HepG2 (cell line): ENCODE results near the gene HLA-DMB. TPM values are rescaled to one million over a fixed set of nuclear protein-coding genes. Genes with fewer than 3 reads are reported as not detected.

Experiments
- ATAC-seq: fragments of 200-7000 bp; cut with Tn5 transposase; 3 replicates; pipeline ENCODE4 v1.9.1; 2020; ENCODE audit warnings: mild to moderate bottlenecking, moderate library complexity
- BruUV-seq: library from RNA; stranded (reverse); fragments of 400-500 nt; replicated peaks from 2 replicates; lab custom pipeline; 2021; lab: Mats Ljungman, UMichigan
- CTCF ChIA-PET: fragments of 300-600 bp; formaldehyde crosslinking; extraction: SDS; loops from one replicate; lab custom pipeline; 2021; ENCODE audit warnings: low total read pairs, inconsistent platforms, low intra/inter-chr PET ratio; lab: Yijun Ruan, JAX
- POLR2A ChIA-PET: fragments of 350-600 bp; sonication (Branson Sonifier 250); formaldehyde crosslinking; loops from one replicate; lab custom pipeline; 2020; ENCODE audit warnings: antibody characterized with exemption, inconsistent platforms; lab: Yijun Ruan, JAX
- DNase-seq: peaks from one replicate; pipeline ENCODE4 v3.0.0-alpha.2; 2015; ENCODE audit warnings: low spot score
- FAIRE-seq: peaks from 3 replicates; lab custom pipeline; 2011; peaks lifted over from hg19 to GRCh38; lab: Jason Lieb, UNC
- H2AFZ ChIP-seq: one replicate; pipeline ENCODE4 v1.6.1; 2011; ENCODE audit warnings: low read length, inconsistent platforms
- H3K27ac ChIP-seq: fragments of 300-600 bp; 3 replicates; pipeline ENCODE4 v1.8.0; 2011; ENCODE audit warnings: mixed run types, mild to moderate bottlenecking, mixed read lengths, low read length, inconsistent platforms; ENCODE audit not compliant: insufficient read depth; ENCODE audit errors: extremely low read length
- H3K27me3 ChIP-seq, 2 experiments: fragments of 200-600 bp in 1 of 2; 2 replicates in 1 of 2; 3 replicates in 1 of 2; pipeline versions ENCODE4 v1.6.0 to v1.8.0; 2011; ENCODE audit warnings: low read length in 2 of 2, mild to moderate bottlenecking in 2 of 2, moderate library complexity in 2 of 2, inconsistent platforms in 1 of 2; ENCODE audit not compliant: insufficient read depth in 2 of 2, control insufficient read depth in 1 of 2
- H3K36me3 ChIP-seq, 2 experiments: fragments of 200-600 bp in 1 of 2; replicated peaks in 1 of 2; 2 replicates in 1 of 2; 3 replicates in 1 of 2; pipeline versions ENCODE4 v1.5.1 to v1.8.0; 2011; ENCODE audit warnings: low read length in 2 of 2, inconsistent platforms in 1 of 2; ENCODE audit not compliant: insufficient read depth in 2 of 2, control insufficient read depth in 1 of 2
- H3K4me1 ChIP-seq: 2 replicates; pipeline ENCODE4 v1.5.1; 2012; ENCODE audit warnings: low read length, inconsistent platforms; ENCODE audit not compliant: insufficient read depth
- H3K4me2 ChIP-seq: 2 replicates; pipeline ENCODE4 v1.6.0; 2011; ENCODE audit warnings: low read depth, low read length, inconsistent platforms
- H3K4me3 ChIP-seq, 3 experiments: fragments of 200-600 bp in 1 of 3; sonication (generic), shearing (Covaris generic) in 1 of 3; replicated peaks in 1 of 3; 2 replicates each; pipeline ENCODE4 v1.5.1; 2011 to 2016; ENCODE audit warnings: low read length in 3 of 3, inconsistent platforms in 2 of 3, low read depth in 2 of 3, mild to moderate bottlenecking in 2 of 3, control low read depth in 1 of 3, mixed read lengths in 1 of 3; ENCODE audit not compliant: insufficient read depth in 1 of 3
- H3K79me2 ChIP-seq: one replicate; pipeline ENCODE4 v1.6.1; 2011; ENCODE audit warnings: low read length, inconsistent platforms; ENCODE audit not compliant: insufficient read depth
- H3K9ac ChIP-seq: 2 replicates; pipeline ENCODE4 v1.6.0; 2011; ENCODE audit warnings: mild to moderate bottlenecking, low read depth, low read length, inconsistent platforms; ENCODE audit not compliant: insufficient read depth
- H3K9me3 ChIP-seq: 2 replicates; pipeline ENCODE4 v1.5.1; 2012; ENCODE audit warnings: mild to moderate bottlenecking, low read length
- H4K20me1 ChIP-seq: 2 replicates; pipeline ENCODE4 v1.6.0; 2011; ENCODE audit warnings: inconsistent platforms, mild to moderate bottlenecking, low read length, moderate library complexity; ENCODE audit not compliant: insufficient read depth
- AGO2 ChIP-seq: fragments of 200-400 bp; formaldehyde crosslinking; optimal IDR thresholded peaks from 2 replicates; pipeline ENCODE3; 2017; ENCODE audit warnings: mild to moderate bottlenecking, low read depth, low read length, moderate library complexity
- AHR ChIP-seq: IDR thresholded peaks from 2 replicates; pipeline ENCODE4 v1.6.1; 2018; ENCODE audit warnings: missing genetic modification reagents, missing compliant biosample characterization
- ELF1 ChIP-seq: sonication (generic); formaldehyde crosslinking; IDR thresholded peaks from 2 replicates; pipeline ENCODE4 v1.4.0; 2020; ENCODE audit warnings: missing genetic modification reagents
- FOXA3 ChIP-seq: IDR thresholded peaks from 2 replicates; pipeline ENCODE4 v1.6.1; 2016; ENCODE audit warnings: missing genetic modification reagents, missing compliant biosample characterization
- FOXJ3 ChIP-seq: sonication (generic); formaldehyde crosslinking; IDR thresholded peaks from 2 replicates; pipeline ENCODE4 v1.4.0; 2020; ENCODE audit warnings: missing genetic modification reagents, mild to moderate bottlenecking, borderline replicate concordance
- HDAC1 ChIP-seq: sonication (generic); formaldehyde crosslinking; IDR thresholded peaks from 2 replicates; pipeline ENCODE4 v1.5.1; 2020; ENCODE audit warnings: mild to moderate bottlenecking, missing genetic modification reagents
- MEF2D ChIP-seq: sonication (generic); formaldehyde crosslinking; IDR thresholded peaks from 2 replicates; pipeline ENCODE4 v1.5.1; 2020; ENCODE audit warnings: mild to moderate bottlenecking, missing genetic modification reagents
- MYNN ChIP-seq: sonication (generic); formaldehyde crosslinking; IDR thresholded peaks from 2 replicates; pipeline ENCODE4 v1.4.0; 2020; ENCODE audit warnings: mild to moderate bottlenecking, low read depth, missing genetic modification reagents
- PAX8 ChIP-seq: sonication (generic); formaldehyde crosslinking; IDR thresholded peaks from 2 replicates; pipeline ENCODE4 v1.8.0; 2022; ENCODE audit warnings: mild to moderate bottlenecking, missing genetic modification reagents, borderline replicate concordance
- PRPF4 ChIP-seq: fragments of 200-400 bp; formaldehyde crosslinking; IDR thresholded peaks from 2 replicates; pipeline ENCODE4 v1.6.1; 2016; ENCODE audit warnings: low read length, low read depth; ENCODE audit not compliant: poor library complexity, severe bottlenecking
- RBM22 ChIP-seq: fragments of 200-400 bp; formaldehyde crosslinking; optimal IDR thresholded peaks from 2 replicates; pipeline ENCODE3; 2017; ENCODE audit warnings: mild to moderate bottlenecking, low read length, moderate library complexity
- RELA ChIP-seq: sonication (generic); formaldehyde crosslinking; IDR thresholded peaks from 2 replicates; pipeline ENCODE4 v1.4.0; 2020; ENCODE audit warnings: missing genetic modification reagents
- SAP130 ChIP-seq: IDR thresholded peaks from 2 replicates; pipeline ENCODE4 v1.6.1; 2016; ENCODE audit warnings: low read depth
- TCF7L2 ChIP-seq: IDR thresholded peaks from 2 replicates; pipeline ENCODE4 v1.6.1; 2011; ENCODE audit warnings: mild to moderate bottlenecking, low read depth, low read length, moderate library complexity
- ZBTB42 ChIP-seq: sonication (generic); formaldehyde crosslinking; IDR thresholded peaks from 2 replicates; pipeline ENCODE4 v1.5.0; 2020; ENCODE audit warnings: mild to moderate bottlenecking, missing genetic modification reagents
- ZIK1 ChIP-seq: sonication (generic); formaldehyde crosslinking; IDR thresholded peaks from 2 replicates; pipeline ENCODE4 v1.5.0; 2020; ENCODE audit warnings: mild to moderate bottlenecking, low read depth, missing genetic modification reagents, borderline replicate concordance
- ZKSCAN1 ChIP-seq: fragments of 150-350 bp; IDR thresholded peaks from 2 replicates; pipeline ENCODE4 v1.6.1; 2014; ENCODE audit warnings: low read length
- ZNF274 ChIP-seq: sonication (generic); formaldehyde crosslinking; IDR thresholded peaks from 2 replicates; pipeline ENCODE4 v1.5.1; 2020; ENCODE audit warnings: mild to moderate bottlenecking, missing genetic modification reagents
- ZNF329 ChIP-seq: sonication (generic); formaldehyde crosslinking; IDR thresholded peaks from 2 replicates; pipeline ENCODE4 v1.9.0; 2021; ENCODE audit warnings: low read depth, mild to moderate bottlenecking, missing genetic modification reagents
- ZNF720 ChIP-seq: sonication (generic); formaldehyde crosslinking; IDR thresholded peaks from 2 replicates; pipeline ENCODE4 v1.4.0; 2020; ENCODE audit warnings: missing genetic modification reagents
- WGBS: methylation state at CpG from one replicate; pipeline ENCODE4 v1.1.6; 2017; ENCODE audit warnings: low lambda C conversion rate; 5-methylcytosine and 5-hydroxymethylcytosine counted together
- in situ Hi-C: cut with HindIII; loops from 2 replicates; pipeline ENCODE4 v1.10.0; 2017; ENCODE audit warnings: low pct_unique_long_range_greater_than_20kb; ENCODE audit not compliant: extremely low pct_ligation_motif_present
- intact Hi-C: fragments of 100-400 bp; cut with micrococcal nuclease; formaldehyde crosslinking; loops from one replicate; pipeline ENCODE4 v1.10.0; 2022; ENCODE audit not compliant: unreplicated experiment
- polyA plus RNA-seq, 8 experiments: library from polyadenylated mRNA; depleted of rRNA in 3 of 8; stranded (reverse) in 7 of 8; unstranded in 1 of 8; fragments of >200 nt; fragmentation: Illumina TruSeq in 4 of 8; extraction: Trizol in 4 of 8; gene quantifications; 2 replicates each; pipeline versions ENCODE4 v1.2.1 to v1.2.3, GENCODE V29; 2011 to 2016; ENCODE audit warnings: low read depth in 4 of 8, missing spikeins in 1 of 8, mixed read lengths in 1 of 8; ENCODE audit not compliant: insufficient read depth in 1 of 8
- total RNA-seq, 5 experiments: library from RNA; depleted of rRNA; stranded (reverse); fragments of >200 nt; fragmentation: Illumina TruSeq; extraction: Trizol; gene quantifications; 2 replicates each; pipeline ENCODE4 v1.2.3, GENCODE V29; 2016; ENCODE audit warnings: low read depth in 1 of 5
- TF ChIP-seq, protein P1 (sequence below): sonication (generic); formaldehyde crosslinking; IDR thresholded peaks from 2 replicates; pipeline ENCODE4 v1.4.0; 2020; ENCODE audit warnings: missing genetic modification reagents, low read depth, mild to moderate bottlenecking, borderline replicate concordance
- TF ChIP-seq, protein P2 (sequence below), 2 experiments: sonication (generic) in 1 of 2; formaldehyde crosslinking in 1 of 2; IDR thresholded peaks; 2 replicates each; pipeline versions ENCODE4 v1.5.1 to v1.6.1; 2011 to 2020; ENCODE audit warnings: borderline replicate concordance in 1 of 2, low read depth in 1 of 2, low read length in 1 of 2, mild to moderate bottlenecking in 1 of 2, missing genetic modification reagents in 1 of 2, moderate library complexity in 1 of 2
- TF ChIP-seq, protein P3 (sequence below): sonication (generic); formaldehyde crosslinking; IDR thresholded peaks from 2 replicates; pipeline ENCODE4 v1.8.1; 2023; ENCODE audit warnings: mild to moderate bottlenecking, missing genetic modification reagents, borderline replicate concordance

The HLA-DMB gene
- total and polyA plus RNA-seq, 2 of the 13 experiments (the other 11 are each of a cell fraction or from before 2014, with no cell fraction given): not detected

DNA sequence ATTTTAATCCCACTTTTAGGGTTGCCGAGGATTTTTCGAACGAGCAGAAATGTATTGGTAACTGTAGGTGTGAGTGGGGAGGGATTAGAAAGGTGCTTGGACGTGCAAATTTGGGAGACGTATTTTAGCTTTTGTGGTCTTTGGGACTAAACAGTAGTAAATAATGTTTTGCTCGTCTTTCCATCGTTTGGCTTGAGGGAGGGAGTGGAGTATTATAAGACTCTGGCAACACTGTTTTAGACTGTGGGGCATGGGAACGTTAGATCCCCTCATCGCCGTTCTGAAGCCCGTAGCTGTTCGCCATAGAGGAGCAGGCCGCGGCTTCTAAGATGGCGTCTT, 30.4 kb upstream of the HLA-DMB start:
- CTCF ChIA-PET: no interaction called here
- peak overlapping the region; percentile 91 for H3K4me2 ChIP-seq
- DNase-seq (no peak), ATAC-seq (no peak), FAIRE-seq (peak; percentile 4)
- peak overlapping the region; percentile 100 for H3K9ac ChIP-seq
- H3K4me1 ChIP-seq: peaks cover 47% of the 10 kb centered on the region
- BruUV-seq: no TSS peak
- peak overlapping the region; percentile 75 to 96 (median 78) for H3K4me3 ChIP-seq
- H3K36me3 ChIP-seq: peaks cover 18 to 39% of the 10 kb centered on the region in 2 experiments
- H3K27me3 ChIP-seq: peaks cover 0 to 4% of the 10 kb centered on the region in 2 experiments; a peak in 1 of 5 replicates
- in situ Hi-C loops: loop anchor here (5.0 to 25.0 kb wide), 2 partner anchors 779 to 1059 kb away; partner anchors contain the start of genes GPSM3, PBX2 and ZBTB12
- H4K20me1 ChIP-seq: peaks cover 42% of the 10 kb centered on the region
- intact Hi-C loops: loop anchor here (5.0 kb wide), 1 partner anchor 226 kb away; no protein-coding TSS in a partner anchor
- POLR2A ChIA-PET: interaction anchor here (0.6 to 10.5 kb wide), 55 partner anchors 8 to 1429 kb away, joined by 3 to 305 read pairs (median 5); partner anchors contain the start of genes ABHD16A, AGPAT1, ATF6B and B3GALT4
- peaks cover 81% of the 10 kb centered on the region for H3K79me2 ChIP-seq
- WGBS: 45% methylated on average over 15 of the region's 15 CpGs
- no peak overlapping the region for H2AFZ ChIP-seq
- H3K27ac ChIP-seq: peak overlapping the region; percentile 99
- no peaks in the 10 kb centered on the region for H3K9me3 ChIP-seq
- no peak for TF ChIP-seq RELA (CRISPR knock-in tag)
- TF ChIP-seq ZNF720 (CRISPR knock-in tag): no peak
- TF ChIP-seq ZBTB42: 0 out of 2 replicates have a peak, but pooled peaks have one; percentile 24
- 0 out of 2 replicates have a peak, but pooled peaks have one; percentile 51 for TF ChIP-seq PAX8
- no peak for TF ChIP-seq SAP130 (CRISPR knock-in tag)
- peak; percentile 92 for TF ChIP-seq RBM22
- TF ChIP-seq ZNF274 (CRISPR knock-in tag): no peak
- no peak; the same call in 1 of the 2 replicates for TF ChIP-seq ELF1 (CRISPR knock-in tag)
- no peak for TF ChIP-seq ZKSCAN1
- TF ChIP-seq, protein P1, sequence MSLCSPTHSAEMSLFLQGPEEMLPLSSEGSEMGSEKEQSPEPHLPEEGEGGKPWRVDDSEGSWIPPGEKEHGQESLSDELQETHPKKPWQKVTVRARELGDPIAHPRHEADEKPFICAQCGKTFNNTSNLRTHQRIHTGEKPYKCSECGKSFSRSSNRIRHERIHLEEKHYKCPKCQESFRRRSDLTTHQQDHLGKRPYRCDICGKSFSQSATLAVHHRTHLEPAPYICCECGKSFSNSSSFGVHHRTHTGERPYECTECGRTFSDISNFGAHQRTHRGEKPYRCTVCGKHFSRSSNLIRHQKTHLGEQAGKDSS (CRISPR knock-in tag): no peak; the same call in 1 of the 2 replicates
- TF ChIP-seq, protein P2, sequence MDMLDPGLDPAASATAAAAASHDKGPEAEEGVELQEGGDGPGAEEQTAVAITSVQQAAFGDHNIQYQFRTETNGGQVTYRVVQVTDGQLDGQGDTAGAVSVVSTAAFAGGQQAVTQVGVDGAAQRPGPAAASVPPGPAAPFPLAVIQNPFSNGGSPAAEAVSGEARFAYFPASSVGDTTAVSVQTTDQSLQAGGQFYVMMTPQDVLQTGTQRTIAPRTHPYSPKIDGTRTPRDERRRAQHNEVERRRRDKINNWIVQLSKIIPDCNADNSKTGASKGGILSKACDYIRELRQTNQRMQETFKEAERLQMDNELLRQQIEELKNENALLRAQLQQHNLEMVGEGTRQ (IDR thresholded peaks at IDR 0.05; ENCODE audit: low read depth, low read length): no peak
- TF ChIP-seq, protein P2 (CRISPR knock-in tag; IDR thresholded peaks at IDR 0.05; ENCODE audit: borderline replicate concordance): peak; percentile 47; the same call in 1 of the 2 replicates
- TF ChIP-seq ZIK1 (CRISPR knock-in tag): peak; percentile 3; the same call in 1 of the 2 replicates
- TF ChIP-seq ZNF329 (CRISPR knock-in tag): 0 out of 2 replicates have a peak, but pooled peaks have one; percentile 16
- no peak for TF ChIP-seq FOXA3 (CRISPR knock-in tag)
- peak; percentile 99 for TF ChIP-seq PRPF4
- no peak for TF ChIP-seq AGO2
- TF ChIP-seq MYNN (CRISPR knock-in tag): no peak
- no peak for TF ChIP-seq AHR
- peak; percentile 62; the same call in 1 of the 2 replicates for TF ChIP-seq HDAC1
- TF ChIP-seq, protein P3, sequence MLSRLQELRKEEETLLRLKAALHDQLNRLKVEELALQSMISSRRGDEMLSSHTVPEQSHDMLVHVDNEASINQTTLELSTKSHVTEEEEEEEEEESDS (CRISPR knock-in tag): no peak
- no peak for TF ChIP-seq MEF2D (CRISPR knock-in tag)
- TF ChIP-seq TCF7L2: no peak
- no peak; the same call in 1 of the 2 replicates for TF ChIP-seq FOXJ3
